Fibroblast of villous mesenchyme (primary cell): ENCODE measurements around the gene SLC5A7. TPM values are rescaled to one million over a fixed set of nuclear protein-coding genes. Genes with fewer than 3 reads are reported as not detected.

Source experiments
- total RNA-seq: library from RNA; depleted of rRNA; stranded (reverse); fragments of >200 nt; gene quantifications from 2 replicates; pipeline ENCODE4 v1.2.3, GENCODE V29; 2012

SLC5A7 gene
- total RNA-seq, 1 donor: not detected

Other genes with a start within 250 kb of the SLC5A7 start
- gene RGPD4, start 159.6 kb upstream of the SLC5A7 start, total RNA-seq: not detected in 2 replicates